HG03064 (cell line): ENCODE data around the gene CPEB3.
"Not testable (repeated sequence)": the region's sequence is repeated elsewhere in the genome, so short reads cannot be mapped to it uniquely, and the experiment has no call there.

Source experiments
- ATAC-seq: cut with Tn5 transposase; IDR thresholded peaks from one replicate; pipeline ENCODE4 v1.9.1; 2021; ENCODE audit warnings: low read depth; ENCODE audit not compliant: unreplicated experiment

The CPEB3 gene

DNA sequence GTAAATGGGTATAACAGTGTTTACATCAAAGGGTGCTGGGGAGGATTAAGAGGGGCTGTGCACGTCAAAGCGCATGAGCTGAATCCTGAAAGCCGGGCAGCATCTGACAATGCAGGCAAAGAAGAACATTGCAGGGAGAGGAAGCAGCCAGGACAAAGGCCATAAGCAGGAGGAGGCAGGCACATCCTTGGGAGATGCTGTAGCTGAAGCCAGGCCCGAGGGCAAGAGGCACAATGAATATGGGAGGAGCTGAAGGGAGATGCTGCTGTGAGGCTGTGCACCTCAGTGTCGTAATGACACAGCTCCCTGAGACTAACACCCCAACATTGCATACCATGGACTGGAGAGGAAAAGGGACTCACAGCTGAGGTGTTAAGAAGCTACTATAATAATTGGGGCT, 238.1 kb downstream of the CPEB3 start:
- no peak for ATAC-seq

DNA sequence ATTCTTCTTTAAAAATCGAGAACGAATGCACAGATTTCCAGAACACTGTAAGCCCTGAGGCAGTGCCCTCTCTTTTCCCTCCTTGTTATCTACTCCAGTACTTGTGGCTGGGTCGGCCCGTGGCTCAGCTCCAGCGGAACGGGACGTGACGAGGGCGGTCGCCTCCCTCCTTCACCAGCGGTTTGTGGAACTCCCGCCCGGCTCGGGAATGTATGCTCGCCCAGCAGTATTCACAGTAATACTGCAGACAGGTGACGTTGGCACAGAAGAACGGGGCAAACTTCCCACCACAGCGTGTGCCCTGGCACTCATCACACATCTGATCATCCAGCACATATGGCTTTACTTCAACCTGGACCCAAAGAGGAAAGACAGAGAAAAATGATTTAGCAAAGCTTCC, 238.8 kb downstream of the CPEB3 start:
- no peak for ATAC-seq

DNA sequence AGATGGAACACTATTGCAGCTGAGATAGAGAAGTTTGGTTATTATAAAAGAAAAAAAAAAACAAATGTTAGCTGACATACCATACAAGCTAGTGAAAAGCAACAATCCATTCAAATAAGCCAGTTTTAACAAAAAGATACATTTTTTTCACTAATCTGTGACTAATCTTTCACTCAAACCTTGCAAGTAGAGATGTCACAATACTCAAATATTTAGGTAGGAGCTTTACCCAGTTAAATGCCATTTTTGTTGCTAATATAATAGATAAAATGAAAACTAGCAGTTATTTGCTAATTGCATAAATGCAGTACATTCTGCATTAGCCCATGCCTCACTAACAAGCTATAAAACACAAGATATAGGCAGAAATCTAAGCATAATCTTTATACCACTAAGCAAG, 243.7 kb downstream of the CPEB3 start:
- ATAC-seq, result no peak

DNA sequence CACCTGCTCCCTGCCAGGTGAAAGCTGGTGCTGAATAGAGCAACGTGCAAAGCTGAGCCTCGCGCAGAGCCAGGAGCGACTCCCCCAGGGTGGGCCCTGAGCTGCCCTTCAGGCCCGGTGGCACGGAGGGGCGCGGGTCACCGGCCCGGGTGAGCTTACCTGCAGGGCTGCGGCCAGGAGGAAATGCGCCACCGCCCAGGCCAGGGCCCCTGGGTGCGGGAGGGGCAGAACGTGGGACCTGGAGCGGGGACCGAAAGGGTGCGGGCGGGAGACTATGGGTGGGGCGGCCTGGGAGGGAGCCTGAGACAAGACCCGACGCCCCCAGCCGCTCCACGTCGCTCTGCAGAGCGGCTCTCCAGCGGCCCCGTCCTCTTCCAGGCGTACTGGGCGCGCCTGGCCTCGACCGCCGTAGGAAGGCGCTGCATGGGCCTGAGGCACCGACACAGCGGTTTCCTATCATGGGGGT, 245.2 kb downstream of the CPEB3 start:
- ATAC-seq, result no peak

DNA sequence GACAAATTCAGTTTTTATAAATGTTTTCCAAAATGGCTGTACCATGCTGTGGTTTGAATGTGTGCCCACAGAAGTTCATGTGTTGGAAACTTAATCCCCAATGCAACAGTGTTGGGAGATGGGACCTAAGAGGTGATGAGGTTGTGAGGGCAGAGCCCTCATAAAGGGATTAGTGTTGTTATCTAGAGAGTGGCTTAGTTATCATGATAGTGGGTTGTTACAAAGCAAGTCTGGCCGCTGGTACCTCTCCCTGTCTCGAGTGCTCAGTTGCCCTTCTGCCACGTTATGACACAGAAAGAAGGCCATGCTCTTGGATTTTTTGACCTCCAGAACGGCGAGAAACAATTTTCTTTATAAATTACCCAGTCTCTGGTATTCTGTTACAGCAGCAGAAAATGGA, 248.3 kb downstream of the CPEB3 start:
- no peak for ATAC-seq

DNA sequence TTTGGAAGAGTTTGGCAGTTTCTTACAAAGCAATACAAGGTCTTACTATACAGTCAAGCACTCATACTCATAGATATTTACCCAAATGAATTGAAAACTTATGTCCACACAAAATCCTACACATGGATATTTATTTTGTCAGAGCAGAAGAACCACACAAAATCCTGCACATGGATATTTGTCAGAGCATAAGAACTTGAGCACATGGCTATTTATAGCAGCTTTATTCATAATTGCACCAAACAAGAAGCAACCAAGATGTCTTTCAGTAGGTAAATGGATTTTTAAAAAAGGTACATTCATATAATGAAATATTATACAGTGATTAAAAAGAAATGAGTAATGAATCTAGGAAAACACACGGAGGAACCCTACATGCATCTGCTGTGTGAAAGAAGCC, 251.9 kb downstream of the CPEB3 start:
- ATAC-seq, result no peak

DNA sequence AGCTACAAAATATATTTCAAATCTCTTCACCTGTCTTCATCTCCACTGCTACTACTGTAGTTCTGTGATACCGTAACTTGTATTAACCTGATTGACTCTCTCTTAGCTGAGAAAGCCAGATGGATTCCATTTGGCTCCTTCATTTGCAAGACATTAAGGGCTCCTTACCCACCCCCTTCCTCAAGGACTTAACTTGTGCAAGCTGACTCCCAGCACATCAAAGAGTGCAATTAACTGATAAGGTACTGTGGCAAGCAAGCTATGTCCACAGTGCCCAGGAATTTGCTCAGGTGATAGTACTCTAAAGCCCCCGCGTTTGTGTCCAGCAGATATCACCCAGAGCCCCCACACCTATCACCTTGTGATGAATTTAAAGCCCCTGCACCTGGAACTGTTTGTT, 257.8 kb downstream of the CPEB3 start:
- ATAC-seq, result not testable (repeated sequence)

DNA sequence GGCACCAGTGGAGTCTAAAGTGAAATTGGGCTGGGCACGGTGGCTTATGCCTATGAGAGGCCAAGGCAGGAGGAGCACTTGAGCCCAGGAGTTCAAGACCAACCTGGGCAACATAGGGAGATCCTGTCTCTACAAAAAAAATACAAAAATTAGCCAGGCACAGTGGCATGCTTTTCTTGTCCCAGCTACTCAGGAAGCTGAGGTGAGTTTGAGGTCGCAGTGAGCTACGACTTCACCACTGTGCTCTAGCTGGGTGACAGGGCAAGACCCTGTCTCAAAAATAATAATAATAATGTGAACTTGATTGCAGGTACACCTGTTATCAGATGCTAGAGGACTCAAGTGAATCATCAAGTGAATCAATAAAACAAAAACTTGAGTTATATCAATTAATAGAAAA, 259.3 kb downstream of the CPEB3 start:
- ATAC-seq, result no peak

DNA sequence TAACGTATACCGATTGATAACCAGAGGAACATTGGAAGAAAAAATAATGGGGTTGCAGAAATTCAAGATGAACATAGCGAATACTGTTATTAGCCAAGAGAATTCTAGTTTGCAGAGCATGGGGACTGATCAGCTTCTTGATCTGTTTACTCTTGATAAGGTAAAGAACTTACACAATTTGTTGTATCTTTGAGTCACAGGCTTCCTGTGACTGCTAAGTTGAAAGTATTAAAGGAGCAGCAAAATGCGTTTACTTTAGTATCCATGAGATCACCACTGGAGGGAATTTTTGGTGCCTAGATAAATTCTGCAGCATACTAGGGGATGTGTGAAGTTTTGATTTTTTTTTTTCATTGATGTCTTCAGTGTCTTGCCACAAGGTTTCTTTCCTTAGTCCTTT, 263.7 kb downstream of the CPEB3 start:
- no peak for ATAC-seq

DNA sequence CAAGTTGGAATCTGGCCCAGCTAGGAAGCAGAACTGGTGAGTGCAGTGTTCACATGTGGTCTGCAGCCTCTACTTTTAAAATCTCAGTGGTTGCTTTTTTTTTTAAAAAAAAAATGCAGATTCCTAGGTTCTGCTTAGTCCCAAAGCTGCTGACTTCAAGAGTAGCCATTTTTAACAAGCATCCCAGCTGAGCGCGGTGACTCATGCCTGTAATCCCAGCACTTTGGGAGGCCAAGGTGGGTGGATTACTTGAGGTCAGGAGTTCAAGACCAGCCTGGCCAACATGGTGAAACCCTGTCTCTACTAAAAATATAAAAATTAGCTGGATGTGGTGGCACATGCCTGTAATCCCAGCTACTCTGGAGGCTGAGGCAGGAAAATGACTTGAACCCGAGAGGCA, 265.5 kb downstream of the CPEB3 start:
- not testable (repeated sequence) for ATAC-seq

DNA sequence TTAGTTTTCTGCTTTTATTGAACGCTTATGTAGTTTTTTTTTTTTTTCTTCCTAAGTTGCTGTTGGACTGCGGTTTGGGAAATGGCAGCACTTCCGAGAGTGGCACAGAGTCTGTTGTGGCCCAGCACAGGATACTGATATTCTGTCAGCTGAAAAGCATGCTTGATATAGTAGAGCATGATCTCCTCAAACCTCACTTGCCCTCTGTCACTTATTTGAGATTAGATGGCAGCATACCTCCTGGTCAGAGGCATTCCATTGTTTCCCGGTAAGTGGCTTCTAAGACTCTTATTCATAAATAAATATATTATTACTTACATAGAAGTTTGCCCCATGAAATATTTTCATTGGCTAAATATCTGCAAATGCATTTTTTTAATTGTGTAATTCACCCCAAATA, 266.2 kb downstream of the CPEB3 start:
- no peak for ATAC-seq

DNA sequence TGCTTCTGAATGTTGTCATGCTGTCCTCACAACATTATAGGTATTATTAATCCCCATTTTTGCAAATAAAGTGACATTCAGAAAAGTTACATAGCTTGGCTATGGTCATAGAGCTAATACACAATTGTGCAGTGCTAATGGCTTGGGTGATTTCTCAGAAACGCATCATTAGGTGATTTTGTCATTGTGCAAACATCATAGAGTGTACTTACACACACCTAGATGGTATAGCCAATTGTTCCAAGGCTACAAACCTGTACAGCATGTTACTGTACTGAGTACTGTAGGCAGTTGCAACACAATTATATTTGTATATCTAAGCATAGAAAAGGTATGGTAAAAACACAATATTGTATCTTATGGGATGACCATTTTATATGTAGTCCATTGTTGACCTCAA, 276.3 kb downstream of the CPEB3 start:
- ATAC-seq, result no peak

DNA sequence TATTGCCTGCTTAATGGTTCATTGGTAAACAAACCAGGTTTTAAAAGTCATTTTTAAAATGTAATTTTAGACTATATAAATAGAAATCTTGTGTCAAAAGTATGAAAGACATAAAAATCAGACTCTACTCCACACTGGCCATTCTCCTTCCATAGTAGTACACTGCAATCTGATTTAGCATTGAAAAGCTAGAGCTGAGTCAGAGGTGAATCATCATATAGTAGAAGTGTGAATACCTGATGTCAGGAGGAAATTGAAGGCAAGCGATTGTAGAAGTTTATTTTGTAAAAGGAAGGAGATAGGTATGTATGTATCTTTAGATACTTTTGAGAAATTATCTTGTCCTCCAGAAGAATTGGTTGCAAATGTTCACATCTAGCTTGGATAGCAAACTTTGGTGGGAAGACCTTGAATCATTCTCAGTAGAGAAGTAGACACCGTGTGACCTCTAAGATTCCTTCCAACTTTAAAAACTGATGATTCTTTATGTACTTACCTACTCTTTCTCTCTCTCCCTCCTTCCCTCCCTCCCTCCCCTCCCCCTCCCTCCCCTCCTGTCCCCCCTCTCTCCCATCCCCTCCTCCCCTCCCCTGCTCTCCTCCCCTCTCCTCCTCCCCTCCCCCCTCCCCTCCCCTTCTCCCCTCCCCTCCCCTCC, 279.2 kb downstream of the CPEB3 start:
- ATAC-seq, result no peak

DNA sequence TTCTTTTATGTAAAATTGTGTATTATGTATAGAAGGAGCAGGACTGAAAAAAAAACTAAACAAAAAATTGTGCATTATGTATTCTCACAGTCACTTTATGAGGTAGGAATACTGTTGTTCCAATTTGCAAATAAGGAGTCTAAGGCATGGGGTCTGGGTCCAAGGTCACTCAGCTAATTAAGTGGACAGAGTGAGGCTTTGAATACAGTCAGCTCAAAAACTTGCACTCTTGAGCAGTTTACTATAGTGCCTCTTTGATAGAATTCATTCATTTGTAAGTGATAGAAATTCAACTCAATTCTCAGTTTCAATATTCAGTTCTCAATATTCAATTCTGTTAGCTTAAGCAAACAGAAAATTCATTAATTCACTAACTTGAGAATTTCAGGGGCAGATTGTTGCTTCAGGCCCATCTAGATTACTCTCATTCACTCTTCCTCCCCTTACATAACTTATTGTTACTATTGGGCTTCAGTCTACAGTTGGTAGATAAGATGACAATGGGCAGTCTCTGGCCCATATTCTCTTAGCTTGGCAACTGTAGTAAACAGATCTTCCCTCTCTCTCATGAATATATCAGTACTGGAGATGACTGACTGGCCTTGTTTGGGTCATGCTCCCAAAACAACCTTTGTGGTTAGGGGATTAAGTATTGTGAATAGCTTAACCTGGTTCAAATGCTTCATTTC, 280.7 kb downstream of the CPEB3 start:
- ATAC-seq, result no peak

DNA sequence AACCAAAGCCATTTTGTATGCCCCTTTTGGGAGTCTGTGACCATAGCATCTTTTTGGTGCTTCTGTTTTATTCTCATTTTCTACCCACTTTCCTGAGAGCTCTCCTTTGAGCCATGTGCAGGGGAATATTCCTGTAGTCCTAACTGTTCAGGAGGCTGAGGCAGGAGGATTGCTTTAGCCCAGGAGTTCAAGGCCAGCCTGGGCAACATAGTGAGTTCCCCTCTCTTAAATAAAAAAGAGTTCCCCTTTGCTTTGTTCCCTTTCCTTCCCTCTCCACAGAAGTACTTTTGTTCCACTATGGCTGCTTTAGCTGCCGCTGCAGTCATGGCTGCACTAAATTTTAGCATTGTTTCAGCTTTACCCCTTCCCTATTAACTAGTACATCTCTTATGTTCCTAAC, 281.4 kb downstream of the CPEB3 start:
- ATAC-seq, result no peak

DNA sequence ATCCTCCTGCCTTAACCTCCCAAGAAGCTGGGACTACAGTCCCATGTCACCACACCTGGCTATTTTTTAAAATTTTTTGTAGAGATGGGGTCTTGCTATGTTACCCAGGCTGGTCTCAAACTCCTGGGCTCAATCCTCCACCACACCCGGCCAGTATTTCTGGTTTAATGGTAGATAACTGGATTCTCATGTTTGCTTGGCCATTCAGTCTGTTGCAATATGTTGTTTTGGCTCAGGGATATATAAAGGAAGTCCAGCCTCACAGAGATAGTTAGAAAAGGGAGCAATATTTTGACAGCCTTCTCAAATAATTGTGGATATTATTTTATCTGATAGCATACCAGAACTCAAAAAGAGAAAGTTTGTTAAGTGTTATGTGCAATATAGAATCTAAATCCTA, 284.9 kb downstream of the CPEB3 start:
- ATAC-seq, result no peak

DNA sequence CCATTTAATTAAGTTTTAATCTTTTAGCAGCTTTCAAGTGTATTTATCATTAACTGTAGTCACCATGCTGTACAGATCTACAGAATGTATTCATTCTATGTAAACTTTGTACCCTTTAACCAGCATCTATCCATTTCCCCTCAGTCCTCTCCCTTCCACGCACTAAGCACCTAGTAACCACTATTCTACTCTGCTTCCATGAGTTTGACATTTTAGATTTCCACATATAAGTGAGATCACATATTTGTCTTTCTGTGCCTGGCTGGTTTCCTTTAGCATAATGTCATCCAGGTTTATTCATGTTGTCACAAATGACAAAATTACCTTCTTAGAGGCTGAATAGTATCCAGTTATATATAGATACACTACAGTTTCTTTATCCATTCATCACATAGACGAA, 287.6 kb downstream of the CPEB3 start:
- no peak for ATAC-seq

DNA sequence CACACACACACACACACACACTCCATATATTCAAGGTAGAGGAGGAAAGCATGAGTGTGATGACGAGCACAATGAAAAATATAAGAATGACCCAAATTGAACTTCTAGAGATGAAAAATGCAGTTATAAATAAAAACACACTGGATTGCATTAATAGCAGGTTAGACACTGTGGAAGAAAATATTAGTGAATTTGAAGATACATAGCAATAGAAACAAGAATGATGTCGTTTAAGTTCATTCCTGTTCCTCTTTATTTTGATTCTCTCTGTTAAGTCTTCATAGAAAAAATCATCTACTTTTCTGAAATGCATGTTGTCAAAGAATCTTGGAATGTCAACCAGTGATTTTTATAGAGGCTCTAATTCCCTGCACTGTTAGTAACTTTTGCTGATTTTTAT, 288.9 kb downstream of the CPEB3 start:
- no peak for ATAC-seq

DNA sequence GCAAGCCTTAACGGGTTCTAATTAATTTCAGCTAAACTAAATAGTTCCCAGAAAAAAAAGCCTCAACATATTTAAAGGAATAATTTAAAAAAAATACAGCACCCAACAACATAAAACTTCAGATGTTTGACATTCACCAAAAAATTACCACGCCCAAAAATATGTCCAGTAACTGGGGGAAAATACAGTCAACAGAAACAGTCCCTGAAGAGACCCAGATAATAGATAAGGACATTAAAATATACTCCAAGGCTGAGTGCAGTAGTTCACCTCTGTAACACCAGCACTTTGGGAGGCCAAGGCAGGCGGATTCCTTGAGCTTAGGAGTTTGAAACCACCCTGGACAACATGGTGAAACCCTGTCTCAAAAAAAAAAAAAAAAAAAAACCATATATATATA, 289.3 kb downstream of the CPEB3 start:
- ATAC-seq, result no peak
